ENCODE results near the gene TIGD6.
A peak's percentile ranks its signal among the peaks of the same experiment; 100 is the strongest.

Gene TIGD6

DNA sequence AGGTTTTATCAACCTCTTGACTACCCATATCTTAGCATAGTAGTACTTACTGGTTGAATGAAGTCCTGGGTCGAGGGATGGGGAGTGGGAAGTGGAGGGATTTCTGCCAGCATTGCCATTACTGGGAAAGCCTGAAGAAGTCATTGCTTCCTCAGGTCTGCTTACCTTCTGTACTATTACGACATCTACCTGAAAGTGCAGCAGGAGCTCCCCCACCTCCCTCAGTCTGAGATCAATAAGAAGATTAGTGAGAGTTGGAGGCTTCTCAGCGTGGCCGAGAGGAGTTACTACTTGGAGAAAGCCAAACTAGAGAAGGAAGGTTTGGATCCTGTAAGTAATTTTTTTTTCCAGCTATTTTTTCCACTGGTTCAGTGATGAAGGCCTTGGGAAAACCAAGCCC is 5.9 kb upstream of the TIGD6 start:
- TF ChIP-seq, protein P1, sequence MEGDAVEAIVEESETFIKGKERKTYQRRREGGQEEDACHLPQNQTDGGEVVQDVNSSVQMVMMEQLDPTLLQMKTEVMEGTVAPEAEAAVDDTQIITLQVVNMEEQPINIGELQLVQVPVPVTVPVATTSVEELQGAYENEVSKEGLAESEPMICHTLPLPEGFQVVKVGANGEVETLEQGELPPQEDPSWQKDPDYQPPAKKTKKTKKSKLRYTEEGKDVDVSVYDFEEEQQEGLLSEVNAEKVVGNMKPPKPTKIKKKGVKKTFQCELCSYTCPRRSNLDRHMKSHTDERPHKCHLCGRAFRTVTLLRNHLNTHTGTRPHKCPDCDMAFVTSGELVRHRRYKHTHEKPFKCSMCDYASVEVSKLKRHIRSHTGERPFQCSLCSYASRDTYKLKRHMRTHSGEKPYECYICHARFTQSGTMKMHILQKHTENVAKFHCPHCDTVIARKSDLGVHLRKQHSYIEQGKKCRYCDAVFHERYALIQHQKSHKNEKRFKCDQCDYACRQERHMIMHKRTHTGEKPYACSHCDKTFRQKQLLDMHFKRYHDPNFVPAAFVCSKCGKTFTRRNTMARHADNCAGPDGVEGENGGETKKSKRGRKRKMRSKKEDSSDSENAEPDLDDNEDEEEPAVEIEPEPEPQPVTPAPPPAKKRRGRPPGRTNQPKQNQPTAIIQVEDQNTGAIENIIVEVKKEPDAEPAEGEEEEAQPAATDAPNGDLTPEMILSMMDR (conservative IDR thresholded peaks at IDR 0.05; ENCODE audit: low read length), result no peak
- no peak overlapping the region for H3K4me3 ChIP-seq (ENCODE audit: low read length)
- DNase-seq (ENCODE audit: low read depth), result no peak

DNA sequence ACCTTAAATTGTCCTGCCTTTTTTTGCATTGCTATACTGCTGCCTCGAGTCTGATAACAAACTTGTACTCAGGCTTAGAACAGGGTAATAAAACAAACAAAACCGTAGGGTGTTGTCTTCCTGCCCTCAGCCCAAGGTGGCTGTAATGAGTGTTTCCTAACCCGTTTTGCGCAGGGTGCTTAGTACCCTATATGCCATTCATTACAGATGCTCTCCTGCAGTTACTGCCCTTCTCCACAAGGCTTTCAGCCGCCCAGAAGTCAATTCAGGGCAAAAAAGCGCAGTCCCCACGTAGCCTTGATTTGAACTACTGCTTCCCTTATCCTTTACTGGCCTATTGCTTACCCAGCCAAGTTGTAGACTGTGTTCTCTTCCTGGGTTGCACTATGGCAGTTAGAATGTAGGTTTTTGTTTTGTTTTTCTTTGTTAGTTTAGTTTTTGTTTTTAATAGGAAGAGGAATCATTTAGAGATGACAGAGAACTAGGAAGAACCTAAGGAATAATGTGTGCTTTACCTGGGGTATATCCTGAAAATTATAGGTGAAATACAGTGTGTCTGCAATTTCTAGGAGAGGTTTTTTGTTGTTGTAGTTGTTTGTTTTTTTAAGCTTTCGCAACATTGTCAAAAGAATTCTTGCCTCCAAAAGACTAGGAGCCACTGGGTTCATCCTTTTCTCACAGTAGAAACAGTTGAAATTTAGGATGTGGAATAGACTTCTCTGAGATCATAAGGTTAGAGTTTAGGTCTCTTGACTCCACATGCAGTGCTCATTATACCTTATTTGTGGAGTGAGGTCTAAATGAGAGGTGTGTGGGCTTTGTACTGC is 1.4 kb upstream of the TIGD6 start:
- DNase-seq (ENCODE audit: low read depth), result peak; percentile 80
- peak overlapping the region; percentile 96 for H3K4me3 ChIP-seq (ENCODE audit: low read length)
- TF ChIP-seq, protein P1 (conservative IDR thresholded peaks at IDR 0.05; ENCODE audit: low read length), result peak; percentile 86

DNA sequence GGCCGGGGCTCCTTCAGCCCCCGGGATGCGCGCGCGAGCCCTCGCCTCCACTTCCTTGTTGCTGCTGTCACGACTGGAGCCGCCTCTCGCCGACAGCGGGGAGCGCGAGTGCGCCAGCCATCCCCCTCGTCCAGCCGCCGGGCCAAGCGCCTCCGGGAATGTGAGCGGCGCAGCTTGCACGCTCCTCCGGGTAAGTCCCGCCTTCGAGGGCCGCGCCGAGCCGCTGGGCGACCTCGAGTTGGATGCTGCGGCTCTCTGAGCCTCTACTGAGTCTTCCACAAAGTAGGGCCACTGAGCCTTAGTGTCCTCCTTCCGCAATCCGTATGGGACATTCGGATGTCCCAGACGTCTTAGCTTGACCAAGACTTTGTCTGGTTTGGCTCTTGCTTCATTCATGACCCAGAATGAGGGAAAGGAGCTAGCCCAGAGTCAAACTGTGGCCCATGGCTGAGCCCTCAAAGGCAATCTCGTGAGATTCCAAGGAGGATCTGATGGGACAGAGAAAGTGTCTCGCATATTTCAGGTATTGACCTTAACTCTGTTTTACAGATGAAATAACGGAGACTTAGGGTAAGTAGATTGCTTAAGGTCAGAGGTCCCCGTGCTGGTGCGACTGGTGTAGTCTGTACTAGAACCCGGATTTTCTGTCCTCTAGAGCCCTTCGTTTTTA is 671 bp upstream of the TIGD6 start:
- peak; percentile 56 for DNase-seq (ENCODE audit: low read depth)
- TF ChIP-seq, protein P1 (conservative IDR thresholded peaks at IDR 0.05; ENCODE audit: low read length), result no peak

DNA sequence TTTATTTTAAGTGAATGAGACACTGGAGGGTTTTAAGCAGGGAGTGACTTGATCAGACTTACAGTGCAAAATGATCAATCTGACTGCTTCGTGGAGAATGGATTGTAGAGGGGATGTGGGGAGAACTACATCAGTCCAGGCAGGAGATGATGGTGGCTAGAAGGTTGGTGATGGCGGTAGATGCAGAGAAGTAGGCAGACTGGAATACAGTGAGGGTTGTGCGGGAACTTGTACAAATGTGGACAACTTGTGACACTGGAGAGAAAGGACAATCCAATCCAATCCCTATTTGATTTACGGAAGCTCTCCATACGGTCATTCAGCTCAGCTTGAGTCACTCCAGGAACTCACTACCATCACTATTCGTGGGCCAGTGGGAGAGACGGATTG is 593 bp downstream of the TIGD6 start:
- TF ChIP-seq, protein P1 (conservative IDR thresholded peaks at IDR 0.05; ENCODE audit: low read length), result no peak
- peak overlapping the region; percentile 96 for H3K4me3 ChIP-seq (ENCODE audit: low read length)
- DNase-seq (ENCODE audit: low read depth), result no peak

More for the DNA sequence above, 671 bp upstream of the TIGD6 start:
- peak overlapping the region; percentile 96 for H3K4me3 ChIP-seq (ENCODE audit: low read length)

DNA sequence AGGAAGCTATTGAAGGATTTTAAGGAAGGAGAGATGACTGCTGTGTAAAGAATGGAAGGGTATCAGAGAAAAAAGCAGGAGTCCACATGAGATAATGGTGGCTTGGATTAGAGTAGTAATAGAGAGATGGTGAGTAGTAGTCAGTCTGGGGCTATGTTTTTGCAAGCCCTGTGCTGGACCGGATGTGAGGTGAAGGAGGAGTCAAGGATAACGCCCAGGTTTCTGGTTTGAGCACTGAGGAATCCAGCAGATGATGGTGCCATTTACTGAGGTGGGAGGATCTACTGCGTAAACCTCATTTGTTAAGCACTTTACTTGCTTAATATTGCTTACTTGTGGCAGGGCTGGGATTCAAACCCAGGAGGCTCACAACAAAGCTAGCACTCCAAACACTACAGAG is 1.1 kb downstream of the TIGD6 start:
- H3K4me3 ChIP-seq (ENCODE audit: low read length), result peak overlapping the region; percentile 96
- no peak for DNase-seq (ENCODE audit: low read depth)
- TF ChIP-seq, protein P1 (conservative IDR thresholded peaks at IDR 0.05; ENCODE audit: low read length), result no peak

DNA sequence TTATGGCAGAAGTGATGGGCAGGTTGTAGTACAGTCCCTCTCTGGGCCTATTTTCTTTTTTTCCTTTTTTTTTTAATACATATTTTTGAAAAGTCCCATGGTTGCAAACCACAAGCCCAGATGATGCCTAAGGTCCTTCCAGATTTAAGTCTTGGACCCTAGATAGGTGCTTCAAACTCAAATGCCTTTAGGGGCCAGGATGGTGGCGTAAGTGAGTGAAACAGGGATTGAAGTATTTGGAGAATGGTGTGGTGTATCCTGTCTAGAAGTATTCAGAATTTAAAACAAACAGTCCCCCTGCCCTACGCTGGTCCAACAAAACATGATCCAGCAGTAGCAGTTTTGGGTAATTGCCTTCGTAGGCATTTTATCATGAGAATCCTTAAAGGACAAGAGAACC is 2.2 kb downstream of the TIGD6 start:
- no peak overlapping the region for H3K4me3 ChIP-seq (ENCODE audit: low read length)
- TF ChIP-seq, protein P1 (conservative IDR thresholded peaks at IDR 0.05; ENCODE audit: low read length), result no peak
- DNase-seq (ENCODE audit: low read depth), result no peak
